Measurements from ENCODE around the gene CISH.
A peak's percentile ranks its signal among the peaks of the same experiment; 100 is the strongest.

CISH gene

GRCh38 chr3:50603261-50604109, 8.1 kb downstream of the CISH start:
- TF ChIP-seq ZFX (IDR thresholded peaks at IDR 0.05), result no peak
- no peak for TF ChIP-seq CTCF (conservative IDR thresholded peaks at IDR 0.05)
- peak overlapping the region; percentile 94 for H3K27ac ChIP-seq

GRCh38 chr3:50602595-50603191, 8.9 kb downstream of the CISH start:
- TF ChIP-seq CTCF (conservative IDR thresholded peaks at IDR 0.05), result no peak
- TF ChIP-seq ZFX (IDR thresholded peaks at IDR 0.05), result peak; percentile 72; the same call in 1 of the 2 replicates
- H3K27ac ChIP-seq, result peak overlapping the region; percentile 94

GRCh38 chr3:50600841-50601591, 10.6 kb downstream of the CISH start:
- TF ChIP-seq CTCF (conservative IDR thresholded peaks at IDR 0.05) (no peak), ZFX (IDR thresholded peaks at IDR 0.05) (peak; percentile 59; the same call in 1 of the 2 replicates)
- peak overlapping the region; percentile 94 for H3K27ac ChIP-seq

GRCh38 chr3:50600141-50600753, 11.3 kb downstream of the CISH start:
- H3K27ac ChIP-seq, result peak overlapping the region; percentile 94
- no peak for TF ChIP-seq ZFX (IDR thresholded peaks at IDR 0.05)
- TF ChIP-seq CTCF (conservative IDR thresholded peaks at IDR 0.05), result no peak

- no peak for TF ChIP-seq ZFX (IDR thresholded peaks at IDR 0.05)
- no peak for TF ChIP-seq CTCF (conservative IDR thresholded peaks at IDR 0.05)
- peak overlapping the region; percentile 94 for H3K27ac ChIP-seq
Measured at GRCh38 chr3:50599716-50600118, 11.9 kb downstream of the CISH start.

- peak overlapping the region; percentile 94; the same call in 1 of the 2 replicates for H3K27ac ChIP-seq
Measured at GRCh38 chr3:50599115-50599715, 12.4 kb downstream of the CISH start.

More at GRCh38 chr3:50599115-50599715, 12.4 kb downstream of the CISH start:
- no peak for TF ChIP-seq ZFX (IDR thresholded peaks at IDR 0.05)
- no peak for TF ChIP-seq CTCF (conservative IDR thresholded peaks at IDR 0.05)
